ENCODE data around the gene MCM9.
A peak's percentile ranks its signal among the peaks of the same experiment; 100 is the strongest.

The MCM9 gene

DNA sequence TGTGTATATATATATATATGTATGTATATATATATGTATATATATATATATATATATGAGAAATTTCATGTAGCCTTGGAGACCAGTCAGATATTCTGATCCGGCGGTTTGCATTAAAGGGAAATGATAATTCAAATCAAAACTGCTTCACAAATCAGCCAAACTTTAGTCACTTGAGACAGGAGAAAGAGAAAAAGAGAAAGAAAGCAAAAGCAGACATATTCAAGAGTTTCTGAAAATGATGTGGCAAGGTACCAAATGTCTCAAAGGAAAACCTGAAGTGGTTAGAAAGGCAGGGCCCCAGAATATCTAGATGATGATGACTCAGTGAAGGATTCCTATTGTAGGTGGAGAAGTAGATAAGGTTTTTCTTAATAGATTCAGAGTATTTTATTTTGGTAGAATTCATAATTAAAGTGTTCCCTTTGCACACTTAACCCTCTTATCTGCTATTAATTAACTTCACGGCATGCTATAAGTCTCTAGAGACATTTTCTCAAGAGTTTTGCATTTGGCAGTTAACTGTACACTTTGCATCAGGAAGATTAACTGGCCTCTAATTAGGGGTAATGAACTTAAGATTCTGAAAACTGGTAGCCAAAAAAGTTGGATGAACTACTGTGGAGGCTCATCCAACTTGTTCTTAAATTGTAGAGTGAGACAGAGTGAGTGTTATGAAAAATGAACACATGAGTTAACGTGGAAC lies 91.1 kb downstream of the MCM9 start:
- H3K4me3 ChIP-seq (ENCODE audit: low read depth, low read length): no peak overlapping the region
- no peak for TF ChIP-seq CTCF (IDR thresholded peaks at IDR 0.05; ENCODE audit: low read depth, low read length, missing control alignments)
- DNase-seq: peak; percentile 8
- no peaks in the 10 kb centered on the region for H3K27me3 ChIP-seq (replicated peaks)
- H3K36me3 ChIP-seq (replicated peaks): no peaks in the 10 kb centered on the region
- H3K27ac ChIP-seq: no peak overlapping the region
- in situ Hi-C loops (cut with HindIII; ENCODE audit: low pct_ligation_motif_present, low sequenced_read_pairs): no loop called here

DNA sequence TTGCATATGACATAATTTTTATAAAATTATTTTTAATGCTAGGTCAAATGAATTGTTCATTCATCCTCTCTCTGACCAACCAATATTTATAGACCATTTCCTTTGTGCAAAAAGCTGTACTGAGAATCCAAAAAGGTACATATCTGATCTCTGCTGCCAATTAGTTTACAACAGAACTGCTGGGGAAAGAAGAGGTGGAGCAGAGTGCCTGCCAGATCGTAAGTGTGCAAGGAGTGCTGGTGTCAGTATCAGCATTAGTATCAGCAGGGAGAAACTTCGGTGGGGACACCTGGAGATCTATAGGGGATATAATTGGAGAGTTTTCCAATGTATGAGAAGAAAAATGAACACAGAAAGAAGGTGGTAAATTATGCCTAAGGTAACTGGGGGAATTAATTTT lies 104.3 kb downstream of the MCM9 start:
- in situ Hi-C loops (cut with HindIII; ENCODE audit: low pct_ligation_motif_present, low sequenced_read_pairs): no loop called here
- Histone ChIP-seq H3K27ac (no peak overlapping the region), H3K36me3 (replicated peaks) (peaks cover 7% of the 10 kb centered on the region), H3K27me3 (replicated peaks) (no peaks in the 10 kb centered on the region), H3K4me3 (ENCODE audit: low read depth, low read length) (no peak overlapping the region)
- DNase-seq: no peak
- TF ChIP-seq CTCF (IDR thresholded peaks at IDR 0.05; ENCODE audit: low read depth, low read length, missing control alignments): no peak

DNA sequence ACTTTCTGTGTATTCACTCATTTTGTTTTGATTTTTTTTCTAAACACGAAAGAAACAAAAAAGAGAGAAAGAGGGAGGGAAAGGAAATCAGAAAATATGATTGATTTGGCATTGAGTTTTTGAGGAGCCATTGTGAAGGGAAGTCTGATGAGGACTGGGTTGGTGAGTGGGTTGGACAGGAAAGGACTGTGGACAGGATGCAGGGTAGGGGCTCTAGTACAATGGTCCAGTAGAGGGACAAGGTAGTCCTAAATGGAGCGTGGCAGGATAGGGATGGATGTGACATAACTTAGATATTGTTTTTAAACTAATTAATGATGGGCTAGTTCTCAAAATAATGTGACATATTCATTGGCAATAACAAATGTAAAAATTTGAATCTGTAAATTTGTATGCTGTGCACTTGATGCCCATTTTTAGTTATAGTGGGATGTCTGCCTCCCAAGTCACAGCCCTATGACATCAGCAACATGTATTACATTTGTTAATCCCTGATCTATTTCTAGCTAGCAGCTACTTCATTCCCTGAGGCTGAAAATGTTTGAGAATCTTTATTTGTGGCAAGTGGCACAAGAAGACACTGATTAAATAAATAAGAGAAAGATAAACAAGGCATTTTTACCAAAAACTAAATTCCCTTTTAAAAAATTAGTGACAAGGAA lies 105.0 kb downstream of the MCM9 start:
- Histone ChIP-seq H3K27me3 (replicated peaks) (no peaks in the 10 kb centered on the region), H3K4me3 (ENCODE audit: low read depth, low read length) (no peak overlapping the region), H3K36me3 (replicated peaks) (peaks cover 7% of the 10 kb centered on the region), H3K27ac (no peak overlapping the region)
- TF ChIP-seq CTCF (IDR thresholded peaks at IDR 0.05; ENCODE audit: low read depth, low read length, missing control alignments): no peak
- in situ Hi-C loops (cut with HindIII; ENCODE audit: low pct_ligation_motif_present, low sequenced_read_pairs): no loop called here
- no peak for DNase-seq

DNA sequence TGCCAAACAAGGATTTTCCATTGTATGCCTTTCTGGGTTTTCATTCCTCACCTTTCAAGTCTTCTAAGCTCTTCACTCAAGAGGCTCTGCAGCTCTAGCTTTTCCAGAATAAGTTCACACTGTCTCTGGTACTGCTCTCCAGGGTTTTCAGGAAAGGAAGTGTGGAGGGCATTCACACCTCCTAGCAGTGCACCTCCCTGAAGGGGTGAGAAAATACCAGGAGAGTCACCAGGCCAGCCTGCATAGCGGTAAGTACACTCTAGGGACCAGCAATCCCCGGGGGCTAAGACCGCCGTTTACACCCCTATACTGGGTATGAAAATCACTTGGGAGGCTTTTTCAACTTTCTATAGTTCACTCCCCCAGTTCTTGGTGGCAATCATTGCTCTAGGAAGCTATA lies 108.9 kb downstream of the MCM9 start:
- TF ChIP-seq CTCF (IDR thresholded peaks at IDR 0.05; ENCODE audit: low read depth, low read length, missing control alignments): no peak
- peaks cover 7% of the 10 kb centered on the region for H3K36me3 ChIP-seq (replicated peaks)

DNA sequence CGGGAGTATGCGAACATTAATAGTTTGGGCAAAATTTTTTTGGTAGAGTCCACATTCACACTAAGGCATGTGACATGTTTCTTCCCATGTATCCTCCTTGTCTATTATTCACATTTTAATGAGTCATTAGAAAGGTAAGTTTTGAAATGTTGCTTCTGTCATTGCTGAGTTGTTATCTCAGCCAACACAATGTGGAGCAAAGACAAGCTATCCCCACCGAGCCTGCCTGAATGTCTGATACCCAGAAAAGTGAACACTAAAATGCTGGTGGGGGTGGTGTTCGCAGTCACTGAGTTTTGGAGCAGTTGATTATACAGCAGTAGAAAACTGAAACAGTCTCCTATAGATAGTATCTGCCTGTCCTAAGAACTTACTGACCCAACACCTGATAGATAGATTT lies 109.3 kb downstream of the MCM9 start:
- no peak for TF ChIP-seq CTCF (IDR thresholded peaks at IDR 0.05; ENCODE audit: low read depth, low read length, missing control alignments)
- no peak overlapping the region for H3K27ac ChIP-seq
- in situ Hi-C loops (cut with HindIII; ENCODE audit: low pct_ligation_motif_present, low sequenced_read_pairs): no loop called here
- H3K4me3 ChIP-seq (ENCODE audit: low read depth, low read length): no peak overlapping the region
- DNase-seq: no peak
- peaks cover 7% of the 10 kb centered on the region for H3K36me3 ChIP-seq (replicated peaks)
- H3K27me3 ChIP-seq (replicated peaks): no peaks in the 10 kb centered on the region

More for the DNA sequence above, 108.9 kb downstream of the MCM9 start:
- no peaks in the 10 kb centered on the region for H3K27me3 ChIP-seq (replicated peaks)
- no peak for DNase-seq
- H3K27ac ChIP-seq: no peak overlapping the region
- H3K4me3 ChIP-seq (ENCODE audit: low read depth, low read length): no peak overlapping the region
- in situ Hi-C loops (cut with HindIII; ENCODE audit: low pct_ligation_motif_present, low sequenced_read_pairs): no loop called here

All from brain microvascular endothelial cell (primary cell).